Inferior parietal cortex (tissue), 1 donor: ENCODE results near the gene KBTBD2.
"Not testable (repeated sequence)": the region's sequence is repeated elsewhere in the genome, so short reads cannot be mapped to it uniquely, and the experiment has no call there.

Experiments
- DNase-seq: peaks from one replicate; pipeline ENCODE4 v3.0.0-alpha.2; 2016; ENCODE audit errors: extremely low spot score

Gene KBTBD2

DNA sequence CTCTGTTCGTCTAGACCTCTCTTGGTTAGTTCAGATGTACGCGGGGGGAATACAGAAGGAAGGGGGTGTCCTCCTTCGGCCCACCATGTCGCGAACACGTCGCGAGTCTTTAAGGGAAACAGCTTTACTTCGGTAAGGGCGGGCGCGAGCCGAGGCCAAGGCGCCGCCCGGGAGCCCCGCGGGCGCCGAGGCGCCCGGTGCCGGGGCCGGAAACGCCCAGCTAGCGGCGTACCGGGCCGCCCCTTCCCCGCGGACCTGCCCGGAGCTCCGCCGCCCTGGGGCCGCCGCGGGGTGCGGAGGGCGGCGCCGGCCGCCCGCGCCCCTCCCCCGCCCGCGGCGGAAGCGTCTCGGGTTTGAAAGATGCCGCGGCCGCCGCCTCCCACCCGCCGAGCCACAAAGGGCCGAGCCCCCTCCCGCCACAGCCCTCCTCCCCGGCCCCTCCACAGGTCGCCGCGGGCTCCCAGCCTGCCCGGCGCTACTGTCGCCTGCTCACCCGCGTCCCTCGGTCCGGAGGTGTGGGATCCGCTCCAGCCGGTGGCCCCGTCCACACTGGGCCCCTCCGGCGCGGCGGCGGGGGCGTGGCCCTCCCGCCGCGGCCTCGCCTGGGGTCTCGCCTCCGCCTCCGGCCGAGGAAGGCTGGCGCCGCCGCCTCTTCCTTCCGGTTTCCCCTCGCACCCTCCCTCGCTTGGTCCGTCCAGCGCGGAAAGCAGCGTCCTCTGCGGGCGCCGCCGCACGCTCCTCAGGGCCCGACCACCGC lies at the start of gene KBTBD2:
TSS of gene KBTBD2 (minus strand) at position 718 of the 757 bp plus-strand sequence. CDS start 12,156 bp downstream, outside the sequence.
- DNase-seq, result peak; percentile 72

DNA sequence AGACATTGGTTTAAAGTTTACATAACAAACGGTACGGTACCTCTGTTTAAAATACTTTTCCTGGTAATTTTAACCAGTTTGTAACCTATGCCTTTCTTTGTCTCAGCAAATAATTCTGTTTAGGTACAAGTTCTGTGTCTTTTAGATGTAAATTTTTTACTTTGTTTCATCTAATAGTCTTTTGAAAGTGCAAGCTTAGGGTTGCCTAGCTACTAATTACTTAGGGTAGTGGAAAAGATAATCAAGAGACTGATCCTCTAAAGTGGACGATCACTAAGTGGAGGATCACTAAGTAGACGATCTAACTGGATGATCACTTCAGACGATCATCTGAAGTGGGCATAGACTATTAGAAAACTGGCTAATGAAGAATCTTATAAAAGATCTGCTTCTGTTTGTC lies 49.6 kb upstream of the KBTBD2 start:
- peak; percentile 21 for DNase-seq

DNA sequence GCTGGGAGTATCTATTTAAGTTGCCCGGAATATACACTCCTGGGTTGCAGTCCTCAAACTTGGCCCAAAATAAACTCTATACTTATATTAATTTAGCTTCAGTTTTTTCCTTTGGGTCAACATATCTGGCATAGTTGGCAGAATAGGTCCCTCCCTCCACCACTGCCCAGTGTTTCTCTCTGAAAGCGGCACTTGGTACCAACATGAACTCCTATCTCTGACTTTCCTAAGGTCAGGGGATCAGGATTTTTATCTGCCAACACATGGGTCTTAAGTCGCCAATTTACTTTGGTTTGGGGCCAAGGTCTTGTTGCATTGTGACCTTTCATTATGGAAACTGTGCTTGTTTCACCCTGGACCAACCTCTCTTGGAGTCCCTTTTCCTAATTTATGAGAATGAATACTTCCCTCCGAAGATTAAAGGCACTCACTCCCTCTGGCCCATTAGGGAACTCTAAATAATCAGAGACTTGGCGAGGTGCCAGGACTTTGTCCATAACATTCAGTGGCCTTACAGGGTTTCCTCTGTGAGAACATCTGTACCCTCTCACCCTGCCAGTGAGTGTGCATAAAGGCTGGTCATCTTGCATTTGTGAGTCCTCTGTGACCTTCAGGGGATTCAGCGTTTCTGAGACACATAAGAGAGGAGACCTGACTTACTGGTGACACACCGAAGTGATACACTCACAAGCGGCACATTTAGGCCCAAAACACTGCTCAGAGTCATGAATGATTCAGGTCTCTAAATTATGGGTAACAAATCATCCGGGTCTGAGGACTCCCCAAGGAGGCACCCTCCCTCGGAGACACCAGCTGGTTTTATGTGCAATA lies 46.0 kb upstream of the KBTBD2 start:
- DNase-seq, result peak; percentile 17

- DNase-seq, result no peak
Observed at GRCh38 chr7:32936689-32937088, 45.1 kb upstream of the KBTBD2 start.

- DNase-seq, result no peak
Observed at GRCh38 chr7:32935558-32935957, 44.0 kb upstream of the KBTBD2 start.

DNA sequence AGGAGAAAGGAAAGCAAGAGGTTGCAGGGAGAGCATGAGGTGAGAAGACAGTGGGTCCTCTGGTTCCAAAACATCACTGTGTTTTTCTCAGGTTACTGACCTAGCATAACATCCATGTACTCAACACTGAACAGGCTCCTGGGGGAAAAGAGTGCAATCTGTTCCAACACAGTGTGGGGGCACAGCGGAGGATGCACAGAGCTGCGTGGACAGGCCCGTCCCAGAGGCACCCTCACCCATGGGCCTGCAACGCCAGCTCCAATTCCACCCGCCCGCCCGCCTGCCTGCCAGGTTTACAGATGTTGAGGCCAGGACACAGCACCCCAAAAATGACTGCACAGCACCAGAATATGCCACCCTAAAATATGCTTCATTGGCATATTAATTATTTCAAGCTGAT lies 38.8 kb upstream of the KBTBD2 start:
- no peak for DNase-seq

DNA sequence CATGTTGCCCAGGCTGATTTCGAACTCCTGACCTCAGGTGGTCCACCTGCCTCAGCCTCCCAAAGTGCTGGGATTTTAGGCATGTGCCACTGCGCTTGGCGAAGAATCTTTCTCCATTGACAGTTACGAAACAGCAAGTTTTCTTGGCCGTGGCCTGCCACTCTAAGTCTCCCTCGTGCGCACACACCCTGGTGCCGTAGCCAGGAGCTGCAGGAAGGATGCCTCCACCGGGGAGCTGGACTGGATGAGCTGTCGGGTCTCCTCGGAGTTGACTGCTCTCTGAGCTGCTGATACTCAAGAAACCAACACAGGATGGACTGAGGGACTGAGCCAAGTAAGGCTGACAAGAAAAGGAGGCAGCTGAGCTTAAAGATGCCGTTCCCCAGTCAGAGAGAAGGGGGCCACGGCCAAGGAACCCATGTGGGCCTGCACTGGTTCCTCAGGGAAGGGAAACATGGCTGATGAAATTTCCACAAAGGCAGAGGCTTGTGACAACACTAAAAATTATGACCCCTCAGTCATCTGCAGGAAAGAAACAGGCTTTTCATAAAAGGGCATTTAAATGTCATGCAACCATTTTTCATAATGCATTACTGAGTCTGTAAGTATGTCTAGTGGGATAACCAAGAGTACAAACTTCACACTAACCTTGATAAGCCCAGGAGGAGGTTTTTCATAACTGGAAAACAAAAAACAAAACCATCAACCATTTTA lies 38.0 kb upstream of the KBTBD2 start:
- no peak for DNase-seq

- DNase-seq, result no peak
Observed at GRCh38 chr7:32928785-32929298, 37.3 kb upstream of the KBTBD2 start.

DNA sequence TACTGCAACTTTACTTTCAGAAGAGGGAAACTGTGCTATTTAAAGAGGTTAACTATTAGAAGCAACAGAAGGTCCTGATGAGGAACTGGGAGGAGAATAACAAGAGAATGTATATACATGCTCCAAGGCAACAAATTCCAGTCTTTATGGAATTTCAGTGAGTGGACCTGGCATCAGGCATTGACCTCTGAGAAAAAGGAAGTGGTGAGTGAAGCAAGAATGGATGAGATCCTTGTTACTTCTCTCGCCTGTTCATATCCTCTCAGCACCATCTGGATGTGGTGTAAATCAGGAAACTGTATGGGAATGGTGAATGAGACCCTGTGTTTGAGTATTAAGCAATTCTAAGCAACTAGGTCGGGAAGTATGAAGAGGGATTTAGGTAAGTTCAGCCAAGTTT lies 30.3 kb upstream of the KBTBD2 start:
- no peak for DNase-seq

DNA sequence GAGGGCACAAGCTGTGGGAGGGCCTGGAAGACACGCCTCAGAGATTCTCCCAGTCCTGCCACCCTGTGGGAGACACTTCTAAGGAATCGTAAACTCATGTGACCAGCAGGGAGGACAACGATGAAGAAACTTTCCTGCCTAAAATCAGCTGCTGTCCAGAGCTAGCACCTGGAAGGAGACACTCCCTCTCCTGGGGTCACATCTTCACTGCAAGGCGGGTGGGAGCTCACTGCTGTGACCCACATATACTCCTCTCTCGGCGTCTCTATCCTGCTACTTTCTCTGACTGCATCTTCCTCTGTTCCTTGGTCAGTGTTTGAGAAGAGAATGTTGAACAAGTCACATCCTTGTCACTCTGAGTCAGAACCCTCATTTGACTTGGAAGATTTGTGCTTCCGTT lies 25.4 kb upstream of the KBTBD2 start:
- DNase-seq, result not testable (repeated sequence)

GRCh38 chr7:32916006-32916405 lies 24.4 kb upstream of the KBTBD2 start:
- peak; percentile 44 for DNase-seq

- no peak for DNase-seq
Observed at GRCh38 chr7:32915041-32915536, 23.5 kb upstream of the KBTBD2 start.

- DNase-seq, result no peak
Observed at GRCh38 chr7:32914184-32914583, 22.6 kb upstream of the KBTBD2 start.

DNA sequence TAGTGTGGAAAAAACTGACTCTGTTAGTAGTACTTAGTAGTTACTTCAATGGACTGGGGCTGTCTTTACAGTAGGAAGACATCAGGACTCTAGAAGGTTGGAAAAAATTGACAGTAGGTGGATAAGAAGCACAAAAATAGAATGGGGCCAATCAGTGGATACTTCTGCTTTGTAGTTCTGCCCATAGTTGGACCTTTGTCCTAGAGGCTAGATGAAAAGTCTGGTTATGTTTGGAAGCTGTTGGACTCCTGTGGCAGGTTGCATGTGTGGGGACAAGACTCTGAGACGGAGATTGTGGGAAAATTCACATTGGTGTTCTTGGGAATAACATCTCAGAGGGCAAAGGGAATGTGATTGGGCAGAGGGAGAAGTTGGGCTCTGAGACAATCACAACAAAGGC lies 18.6 kb upstream of the KBTBD2 start:
- no peak for DNase-seq

GRCh38 chr7:32905175-32905662 lies 13.7 kb upstream of the KBTBD2 start:
- peak; percentile 71 for DNase-seq

GRCh38 chr7:32901629-32902028 lies 10.1 kb upstream of the KBTBD2 start:
- no peak for DNase-seq

DNA sequence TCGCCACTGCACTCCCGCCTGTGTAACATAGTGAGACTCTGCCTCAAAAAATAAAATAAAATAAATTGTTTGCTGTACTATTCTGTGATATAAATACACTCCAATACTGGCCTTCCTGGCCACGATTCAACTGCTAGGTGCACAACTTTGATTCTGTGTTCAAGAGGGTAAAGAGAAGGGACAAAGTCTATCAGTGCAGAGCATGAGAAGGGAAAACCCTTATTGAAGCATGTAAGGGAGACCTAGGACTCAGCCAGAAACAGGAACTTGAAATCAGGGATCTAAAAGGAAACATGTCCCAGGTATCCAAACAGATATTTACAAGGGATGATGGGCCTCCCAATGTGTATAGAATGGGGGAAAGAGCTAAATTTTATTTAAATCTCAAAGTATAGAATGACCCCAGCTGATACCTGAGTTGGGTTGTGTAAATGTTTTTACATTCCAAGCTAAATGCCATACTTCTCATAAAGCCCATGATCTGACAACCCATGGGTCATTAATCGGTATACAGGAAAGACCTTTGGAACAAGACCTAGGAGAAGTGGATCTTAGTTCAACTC lies 9.0 kb upstream of the KBTBD2 start:
- DNase-seq, result no peak

DNA sequence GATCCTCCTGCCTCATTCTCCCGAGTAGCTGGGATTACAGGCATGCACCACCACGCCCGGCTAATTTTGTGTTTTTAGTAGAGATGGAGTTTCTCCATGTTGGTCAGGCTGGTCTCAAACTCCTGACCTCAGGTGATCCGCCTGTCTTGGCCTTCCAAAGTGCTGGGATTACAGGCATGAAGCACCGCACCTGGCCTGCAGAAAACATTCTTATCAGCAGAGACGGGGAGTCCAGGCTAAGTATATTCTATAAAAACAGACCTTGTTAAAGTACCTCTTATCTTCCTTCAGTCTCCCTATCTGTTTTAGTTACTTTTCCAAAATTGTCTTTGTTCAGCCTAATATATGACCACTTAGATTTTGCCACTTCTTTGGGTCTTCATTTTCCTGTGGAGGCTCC lies 5.8 kb upstream of the KBTBD2 start:
- not testable (repeated sequence) for DNase-seq

DNA sequence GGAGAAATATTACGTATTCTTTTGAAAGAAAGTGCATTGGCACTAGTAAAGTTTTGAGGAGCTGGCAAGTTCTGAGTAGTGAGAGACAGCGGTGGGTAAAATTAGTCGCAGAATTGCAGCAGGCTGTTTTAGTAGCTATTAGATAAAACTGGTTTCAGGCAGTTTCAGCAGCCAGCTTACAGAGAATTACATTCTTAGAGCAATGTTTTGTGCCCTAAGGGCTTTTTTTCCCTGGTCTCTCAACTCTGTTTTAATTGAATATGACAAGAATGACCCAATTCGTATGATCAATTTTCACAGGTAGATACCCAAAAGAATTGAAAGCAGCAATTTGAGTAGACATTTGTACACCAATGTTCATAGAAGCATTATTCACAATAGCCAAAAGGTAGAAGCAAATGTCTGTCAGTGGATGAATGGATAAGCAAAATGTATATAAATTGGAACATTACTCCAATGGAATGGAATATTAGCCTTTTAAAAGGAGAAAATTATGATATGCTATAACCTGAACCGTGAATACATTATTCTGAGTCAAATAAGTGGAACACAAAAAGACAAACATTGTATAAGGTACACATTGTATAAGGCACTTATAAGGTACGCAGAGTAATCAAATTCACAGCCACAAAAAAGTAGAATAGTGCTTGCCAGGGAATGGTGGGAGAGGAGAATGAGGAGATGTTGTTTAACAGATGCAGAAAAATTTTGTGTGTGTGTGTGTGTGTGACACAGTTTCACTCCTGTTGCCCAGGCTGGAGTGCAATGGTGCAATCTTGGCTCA lies 5.2 kb upstream of the KBTBD2 start:
- DNase-seq, result no peak

DNA sequence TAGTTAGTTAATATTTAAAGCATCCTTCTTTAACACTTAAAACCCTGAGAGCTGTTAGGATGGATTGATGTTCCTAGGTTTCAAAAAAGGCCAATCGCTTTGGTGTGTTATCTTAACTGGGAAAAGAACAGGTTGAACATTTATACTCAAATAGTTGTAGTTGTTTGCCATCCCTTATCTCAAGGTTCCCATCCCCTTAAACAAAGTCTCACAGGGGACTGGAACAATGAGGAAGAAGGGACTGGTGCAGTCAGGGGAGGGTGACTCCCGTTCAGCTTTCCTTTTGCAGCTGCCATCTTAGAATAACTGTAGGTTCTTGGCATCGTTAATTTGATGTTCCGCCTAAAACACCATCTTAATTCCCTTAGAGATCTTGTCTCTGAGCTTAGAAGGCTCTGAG lies 2.6 kb upstream of the KBTBD2 start:
- no peak for DNase-seq

DNA sequence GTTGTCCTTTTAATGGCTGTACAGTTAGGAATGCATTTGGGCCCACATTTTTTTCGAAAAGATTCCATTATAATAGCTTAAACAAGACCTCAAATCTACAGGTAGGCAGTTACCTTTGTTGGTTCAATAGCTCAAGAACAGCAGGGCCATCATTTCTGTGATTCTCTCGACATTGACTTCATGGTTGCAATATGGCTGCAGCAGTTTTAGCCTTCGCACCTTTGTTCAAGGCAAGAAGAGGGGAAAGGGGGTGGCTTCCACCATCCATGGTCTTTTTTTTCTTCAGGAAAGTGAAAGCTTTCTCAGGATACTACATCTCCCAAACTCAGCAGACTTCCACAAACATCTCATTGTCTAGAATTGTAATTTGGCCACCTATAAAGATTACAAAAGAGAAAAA lies 2.2 kb upstream of the KBTBD2 start:
- no peak for DNase-seq
